Stimulated activated CD8-positive, alpha-beta memory T cell treated with anti-CD3 and anti-CD28 coated beads, Interleukin-4, amount 100 ng/mL, for 48 hours (primary cell): ENCODE measurements around the gene PLLP.
"Not testable (repeated sequence)": the region's sequence is repeated elsewhere in the genome, so short reads cannot be mapped to it uniquely, and the experiment has no call there.

ENCODE experiments used
- DNase-seq: peaks from one replicate; pipeline ENCODE4 v3.0.0-alpha.2; 2020

PLLP gene

GRCh38 chr16:57271063-57271345 lies 13.5 kb downstream of the PLLP start:
- DNase-seq = no peak

- no peak for DNase-seq
Measured at GRCh38 chr16:57270221-57271062, 14.0 kb downstream of the PLLP start.

- no peak for DNase-seq
Measured at GRCh38 chr16:57268804-57269800, 15.4 kb downstream of the PLLP start.

GRCh38 chr16:57267343-57267742 lies 17.1 kb downstream of the PLLP start:
- not testable (repeated sequence) for DNase-seq

GRCh38 chr16:57266531-57267260 lies 17.8 kb downstream of the PLLP start:
- DNase-seq = no peak

- DNase-seq = no peak
Measured at GRCh38 chr16:57265850-57266530, 18.5 kb downstream of the PLLP start.

GRCh38 chr16:57264950-57265371 lies 19.5 kb downstream of the PLLP start:
- DNase-seq = no peak

- no peak for DNase-seq
Measured at GRCh38 chr16:57264381-57264780, 20.1 kb downstream of the PLLP start.

- DNase-seq = no peak
Measured at GRCh38 chr16:57263541-57264351, 20.7 kb downstream of the PLLP start.

GRCh38 chr16:57262841-57263540 lies 21.5 kb downstream of the PLLP start:
- DNase-seq = no peak

GRCh38 chr16:57261806-57262205 lies 22.7 kb downstream of the PLLP start:
- no peak for DNase-seq

- DNase-seq = peak; percentile 38
Measured at GRCh38 chr16:57260294-57260929, 24.1 kb downstream of the PLLP start.

GRCh38 chr16:57258910-57259475 lies 25.5 kb downstream of the PLLP start:
- DNase-seq = no peak

- DNase-seq = no peak
Measured at GRCh38 chr16:57258226-57258909, 26.1 kb downstream of the PLLP start.

- no peak for DNase-seq
Measured at GRCh38 chr16:57257455-57258070, 26.9 kb downstream of the PLLP start.

GRCh38 chr16:57256601-57257395 lies 27.7 kb downstream of the PLLP start:
- peak; percentile 8 for DNase-seq

- DNase-seq = no peak
Measured at GRCh38 chr16:57255686-57256415, 28.6 kb downstream of the PLLP start.
